HS-5 (cell line): ENCODE measurements around the gene SIRT5.

ENCODE experiments used
- DNase-seq: peaks from one replicate; pipeline ENCODE4 v3.0.0-alpha.2; 2012; ENCODE audit warnings: low read depth

Gene SIRT5

GRCh38 chr6:13574571-13575376 is at the start of gene SIRT5:
SIRT5 (plus strand) TSS chr6:13574601; CDS start chr6:13584111, 9,510 bp downstream.
- DNase-seq: peak; percentile 65

GRCh38 chr6:13524801-13525508 is 49.4 kb upstream of the SIRT5 start:
- DNase-seq: no peak

- DNase-seq: no peak
Observed at GRCh38 chr6:13526357-13526726, 48.1 kb upstream of the SIRT5 start.

- no peak for DNase-seq
Observed at GRCh38 chr6:13526727-13527670, 47.4 kb upstream of the SIRT5 start.

GRCh38 chr6:13527671-13528056 is 46.7 kb upstream of the SIRT5 start:
- DNase-seq: no peak

- DNase-seq: no peak
Observed at GRCh38 chr6:13528232-13528631, 46.2 kb upstream of the SIRT5 start.

GRCh38 chr6:13528777-13529343 is 45.5 kb upstream of the SIRT5 start:
- no peak for DNase-seq

- no peak for DNase-seq
Observed at GRCh38 chr6:13531956-13532355, 42.4 kb upstream of the SIRT5 start.

- DNase-seq: no peak
Observed at GRCh38 chr6:13534536-13534935, 39.9 kb upstream of the SIRT5 start.

- DNase-seq: no peak
Observed at GRCh38 chr6:13535306-13535705, 39.1 kb upstream of the SIRT5 start.

GRCh38 chr6:13536796-13537526 is 37.4 kb upstream of the SIRT5 start:
- DNase-seq: no peak

GRCh38 chr6:13537527-13537897 is 36.9 kb upstream of the SIRT5 start:
- DNase-seq: no peak

- DNase-seq: no peak
Observed at GRCh38 chr6:13538084-13538483, 36.3 kb upstream of the SIRT5 start.

- no peak for DNase-seq
Observed at GRCh38 chr6:13538600-13538999, 35.8 kb upstream of the SIRT5 start.

GRCh38 chr6:13539572-13539971 is 34.8 kb upstream of the SIRT5 start:
- DNase-seq: no peak

GRCh38 chr6:13541496-13541895 is 32.9 kb upstream of the SIRT5 start:
- no peak for DNase-seq

GRCh38 chr6:13544454-13545186 is 29.8 kb upstream of the SIRT5 start:
- DNase-seq: no peak

GRCh38 chr6:13545885-13546284 is 28.5 kb upstream of the SIRT5 start:
- no peak for DNase-seq

- no peak for DNase-seq
Observed at GRCh38 chr6:13548500-13549210, 25.7 kb upstream of the SIRT5 start.

- DNase-seq: no peak
Observed at GRCh38 chr6:13550656-13551055, 23.7 kb upstream of the SIRT5 start.
